GM21717 (cell line): ENCODE data around the gene PIAS3.
A peak's percentile ranks its signal among the peaks of the same experiment; 100 is the strongest.
"Not testable (repeated sequence)": the region's sequence is repeated elsewhere in the genome, so short reads cannot be mapped to it uniquely, and the experiment has no call there.

Source experiments
- ATAC-seq: cut with Tn5 transposase; IDR thresholded peaks from one replicate; pipeline ENCODE4 v1.9.1; 2021; ENCODE audit warnings: mild to moderate bottlenecking, moderate library complexity; ENCODE audit not compliant: unreplicated experiment

The PIAS3 gene

GRCh38 chr1:145877923-145878486 lies 19.1 kb upstream of the PIAS3 start:
- no peak for ATAC-seq

DNA sequence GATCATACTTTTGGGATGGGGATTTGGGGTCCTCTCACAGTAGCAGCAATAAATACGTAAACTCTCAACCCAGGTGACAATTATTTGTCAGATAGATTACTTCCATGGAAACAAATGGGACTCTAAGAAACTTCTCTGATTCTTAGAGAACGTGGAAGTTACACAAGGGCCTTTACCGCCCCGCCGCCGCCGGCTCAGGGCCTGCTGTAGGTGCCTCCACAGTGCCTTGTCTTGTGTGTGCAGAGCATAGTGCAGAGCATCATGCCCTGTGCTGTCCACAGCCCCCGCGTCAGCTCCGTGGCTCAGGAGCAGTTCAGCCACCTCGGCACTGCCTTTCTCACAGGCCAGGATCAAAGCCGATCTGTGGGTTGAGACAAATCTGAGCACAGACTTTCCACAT lies 15.8 kb upstream of the PIAS3 start:
- no peak for ATAC-seq

DNA sequence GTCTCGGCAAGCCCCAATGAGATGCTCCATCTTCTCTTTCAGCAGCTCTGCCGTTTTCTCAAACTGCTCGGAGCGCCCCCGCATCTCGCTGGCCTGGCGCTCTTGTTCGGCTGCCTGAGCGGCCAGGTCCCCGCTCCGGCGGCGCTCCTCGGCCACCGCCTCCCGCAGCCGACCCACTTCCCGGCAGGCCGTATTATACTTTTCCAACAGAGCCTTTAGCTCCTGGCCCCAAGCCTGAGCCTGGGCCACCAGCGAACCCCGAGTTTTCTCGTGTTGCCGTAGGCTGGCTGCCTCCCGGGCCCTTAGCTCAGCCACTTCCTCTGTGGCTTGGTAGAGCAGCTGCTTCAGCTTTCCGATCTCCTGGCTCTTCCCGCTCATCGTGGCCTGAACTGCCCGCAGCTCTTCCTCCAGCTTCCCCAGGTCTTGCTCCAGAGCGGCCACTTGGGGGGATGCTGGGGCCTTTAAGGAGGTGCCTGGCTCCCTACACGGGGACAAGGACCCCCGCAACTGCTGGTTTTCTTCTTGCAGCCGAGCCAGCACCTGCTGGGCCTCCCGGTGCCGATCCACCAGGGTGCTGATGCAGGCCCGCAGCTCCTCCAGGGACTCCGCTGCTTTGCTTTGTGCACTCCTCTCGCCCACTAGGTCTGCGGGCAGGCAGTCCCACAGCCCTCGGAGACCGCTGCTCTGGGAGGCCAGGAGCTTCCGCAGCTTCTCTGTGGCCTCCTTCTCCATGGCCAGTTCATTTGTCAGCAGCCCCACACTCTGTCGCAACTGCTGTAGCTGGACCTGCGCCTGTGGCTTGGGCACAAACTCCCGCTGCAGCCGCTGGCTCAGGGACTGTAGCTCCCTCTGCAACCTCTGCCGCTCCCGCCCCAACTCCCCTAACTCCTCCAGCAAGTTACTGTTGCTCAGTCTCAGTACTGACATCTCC lies 13.4 kb upstream of the PIAS3 start:
- no peak for ATAC-seq

GRCh38 chr1:145868232-145868631 lies 9.4 kb upstream of the PIAS3 start:
- no peak for ATAC-seq

DNA sequence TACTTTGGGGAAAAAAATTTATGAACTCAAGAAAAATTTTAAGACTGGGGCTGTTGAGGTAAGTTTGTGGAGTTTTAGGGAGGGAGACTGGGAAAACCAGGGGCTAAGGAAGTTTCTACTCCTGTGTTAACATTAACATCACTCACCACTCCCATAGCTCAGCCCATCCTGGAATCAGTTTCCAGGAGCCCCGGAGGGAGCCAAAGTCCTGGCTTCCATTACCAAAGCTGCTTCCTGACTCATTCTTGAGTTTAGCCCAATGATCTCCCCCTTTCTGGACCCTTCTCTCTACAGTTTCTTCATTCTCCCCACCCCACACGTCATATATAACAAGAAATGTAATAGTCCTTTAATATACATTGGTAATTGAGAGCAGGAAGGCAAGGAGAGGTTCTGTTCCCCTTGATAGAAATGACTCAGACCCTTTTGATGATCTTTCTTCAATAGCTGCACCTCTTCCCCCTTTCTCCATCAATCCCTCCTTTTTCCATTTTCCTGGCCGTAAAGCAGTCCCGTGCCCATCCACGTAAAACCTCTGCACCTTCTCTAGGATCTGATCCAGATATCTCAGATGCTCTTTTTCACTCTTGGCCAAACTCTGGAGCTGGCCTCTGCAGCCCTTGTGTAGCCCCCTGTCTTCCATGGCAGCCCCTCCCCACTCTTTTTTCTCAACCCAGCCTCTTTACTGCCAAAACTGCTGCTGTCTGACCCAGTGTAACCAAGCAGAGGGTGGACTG lies 4.6 kb upstream of the PIAS3 start:
- ATAC-seq = no peak

GRCh38 chr1:145859491-145860023 lies 676 bp upstream of the PIAS3 start:
- peak; percentile 66 for ATAC-seq

DNA sequence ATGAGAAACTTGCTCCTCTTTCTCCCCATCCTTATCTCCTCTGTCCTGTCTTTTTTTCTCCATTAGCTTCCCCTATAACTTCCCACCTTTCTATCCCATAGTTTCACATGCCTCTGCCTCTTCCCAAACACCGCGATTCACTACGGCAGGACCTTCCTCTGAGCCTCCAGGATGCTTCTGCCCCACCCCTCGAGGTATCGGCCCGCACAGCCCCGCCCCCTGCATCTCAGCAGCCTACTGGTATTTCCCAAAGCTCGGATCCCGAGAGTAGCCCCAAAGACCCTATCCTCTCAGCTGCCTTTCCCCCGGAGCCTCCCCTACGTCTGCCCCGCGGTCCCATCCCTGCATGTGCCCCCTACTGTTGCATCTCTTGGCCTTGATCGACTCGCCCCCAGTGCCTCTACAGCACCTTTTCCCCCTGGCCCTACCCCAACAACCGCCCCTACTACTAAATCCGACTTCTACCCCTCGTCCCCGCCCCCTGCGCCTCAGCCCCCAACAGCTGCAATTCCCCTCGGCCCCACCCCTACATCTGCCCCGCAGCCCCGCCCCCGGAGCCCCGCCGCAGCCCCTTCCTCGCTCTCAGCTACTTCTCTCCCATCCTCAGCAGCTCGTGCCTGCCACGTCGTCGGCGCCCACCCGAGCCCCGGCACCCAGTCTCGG lies 512 bp downstream of the PIAS3 start:
- peak; percentile 13 for ATAC-seq

DNA sequence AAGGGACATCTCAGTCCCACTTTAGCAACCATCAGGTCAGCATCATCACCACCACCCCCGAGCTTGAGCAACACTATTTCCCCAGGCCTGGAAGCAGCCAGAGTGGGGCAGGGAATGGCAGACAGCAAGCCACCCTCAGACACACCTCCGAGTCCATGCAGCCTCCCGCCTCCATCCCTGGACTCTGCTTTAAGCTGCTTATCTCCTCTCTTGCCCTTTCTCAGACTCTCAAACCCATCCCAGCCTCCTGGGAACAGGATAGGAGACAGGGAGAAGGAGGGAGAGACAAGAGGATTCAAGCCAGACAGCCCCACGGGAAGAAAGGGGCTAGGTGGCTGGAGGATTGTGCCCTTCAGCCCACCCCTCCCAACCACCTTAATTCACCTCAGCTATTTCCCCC lies 1.7 kb downstream of the PIAS3 start:
- ATAC-seq = no peak

- ATAC-seq = no peak
Observed at GRCh38 chr1:145855426-145855948, 3.4 kb downstream of the PIAS3 start.

DNA sequence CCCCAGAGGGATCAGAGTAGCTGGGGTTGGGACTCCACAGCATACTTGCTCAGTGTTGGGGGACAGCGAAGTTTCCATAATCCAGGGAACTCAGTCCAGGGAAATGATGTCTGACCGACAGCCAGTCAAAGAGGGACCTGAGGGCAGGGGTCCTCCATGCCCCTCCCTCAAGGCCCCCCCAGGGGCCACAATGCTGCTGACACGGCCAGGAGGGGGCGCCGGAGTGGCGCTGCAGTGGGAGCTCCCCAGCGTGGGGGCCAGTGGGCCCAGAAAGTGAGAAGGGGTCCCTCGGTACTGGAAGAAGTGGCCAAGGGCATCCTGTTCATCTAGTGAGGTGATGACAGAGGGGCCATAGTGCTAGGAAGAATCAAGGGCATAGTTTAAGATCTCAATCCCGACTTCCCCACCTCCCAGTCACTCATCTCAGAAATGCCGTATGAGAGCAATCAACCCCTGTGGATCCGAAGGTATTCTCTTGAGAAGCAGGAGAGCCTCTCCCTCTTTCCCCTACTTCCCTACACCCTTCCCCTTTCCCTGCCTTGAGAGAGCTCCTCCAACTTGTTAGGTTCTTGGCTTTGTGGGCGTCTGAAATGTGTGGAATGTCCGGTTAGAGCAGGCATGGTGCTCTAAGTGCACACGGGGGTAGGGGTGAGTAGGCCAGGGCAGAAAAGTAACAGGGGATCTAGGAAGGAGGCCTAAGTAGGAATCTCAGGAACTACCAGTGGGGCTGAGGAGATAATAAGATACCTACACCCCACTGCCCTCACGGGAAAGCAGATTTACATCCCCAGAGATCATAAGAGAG lies 9.3 kb downstream of the PIAS3 start:
- ATAC-seq = no peak

DNA sequence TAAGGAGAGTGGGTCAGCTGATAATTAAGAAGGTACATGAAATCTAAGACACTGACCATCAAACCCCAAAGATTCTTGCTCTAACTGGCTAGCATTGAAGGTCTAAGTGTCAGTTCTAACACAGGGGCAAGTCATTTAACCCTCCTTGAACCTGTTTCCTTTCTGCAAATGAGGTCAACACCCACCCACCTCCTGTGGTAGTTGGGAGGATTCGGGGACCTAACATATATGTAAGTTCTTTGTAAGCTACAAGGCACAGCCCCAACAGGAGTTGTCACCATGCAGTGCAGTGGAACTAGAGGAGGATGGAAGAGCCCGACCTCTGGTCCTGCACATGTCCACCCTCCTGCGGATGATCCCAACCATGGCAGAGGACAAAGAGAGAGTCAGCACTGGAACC lies 11.1 kb downstream of the PIAS3 start:
- no peak for ATAC-seq

GRCh38 chr1:145846201-145846612 lies 12.7 kb downstream of the PIAS3 start:
- peak; percentile 26 for ATAC-seq

DNA sequence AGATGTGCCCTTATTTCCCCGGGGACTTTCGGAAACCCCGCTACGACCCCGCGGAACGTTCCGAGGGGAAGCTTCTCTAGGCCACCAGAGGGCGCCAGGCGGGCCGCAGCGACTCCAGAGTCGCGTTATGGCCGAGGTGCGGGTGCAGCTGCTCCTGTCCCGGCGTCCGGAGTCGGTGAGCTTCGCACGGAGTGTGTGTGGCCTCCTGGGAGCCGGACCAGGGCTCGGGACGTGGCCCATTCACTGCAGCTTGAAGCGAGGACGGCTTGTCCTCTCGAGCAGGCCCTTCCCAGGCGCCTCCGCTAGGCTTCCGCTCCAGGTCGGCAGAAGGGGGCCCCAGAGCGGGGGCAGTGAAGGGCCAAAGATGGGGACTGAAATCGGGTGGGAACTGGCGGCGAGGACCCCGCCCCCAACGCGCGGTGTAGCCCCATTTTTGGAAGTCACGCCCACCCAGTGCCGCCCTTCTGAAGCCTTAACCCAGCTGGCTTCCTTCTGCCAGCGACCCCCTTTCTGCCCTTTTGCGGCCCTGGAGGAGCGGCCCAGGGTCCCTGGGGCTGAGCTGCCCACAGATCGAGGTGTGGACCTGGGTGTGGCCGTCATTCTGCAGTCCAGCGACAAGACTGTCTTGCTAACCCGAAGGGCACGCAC lies 13.2 kb downstream of the PIAS3 start, which contains the start of gene NUDT17:
Gene NUDT17, plus strand, starts transcription at position 117 of the 648 bp plus-strand sequence. Its CDS starts 11 bp downstream, at position 128.
- peak; percentile 56 for ATAC-seq

DNA sequence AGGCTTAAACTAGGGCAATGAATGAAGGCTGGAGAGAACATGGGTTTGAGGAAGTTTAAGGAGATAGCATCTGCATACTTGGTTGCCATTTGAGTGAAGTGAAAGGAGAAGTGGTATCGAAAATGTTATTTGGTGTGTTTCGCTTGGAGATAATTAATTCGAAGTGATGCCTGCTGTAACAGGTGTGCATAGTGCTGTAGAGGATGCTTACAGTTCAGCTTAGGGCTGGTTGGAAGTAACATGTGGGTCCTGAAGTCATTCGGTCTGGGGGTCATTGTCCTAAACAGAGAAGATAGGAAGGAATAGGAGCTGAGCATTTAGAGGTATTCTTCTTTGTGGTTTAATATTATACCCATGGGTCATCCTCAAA lies 13.8 kb downstream of the PIAS3 start:
- peak; percentile 55 for ATAC-seq

DNA sequence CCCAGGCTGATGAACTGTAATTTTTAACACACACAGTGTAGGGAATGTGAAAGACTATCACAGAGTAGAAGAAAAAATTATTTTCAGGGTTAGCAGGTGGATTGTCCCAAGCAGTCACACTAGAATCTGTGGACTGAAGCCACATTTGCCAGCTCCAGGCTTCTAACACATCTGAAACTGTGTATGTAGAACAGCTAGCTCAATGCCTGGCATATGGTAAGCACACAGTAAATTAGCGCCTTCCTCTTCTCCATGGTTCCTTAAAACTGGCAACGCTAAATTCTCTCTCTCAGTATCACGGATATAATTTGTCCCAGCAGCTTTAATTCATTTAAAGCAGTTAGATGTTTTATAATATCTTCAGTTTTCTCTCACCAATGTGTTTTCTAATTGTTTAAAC lies 15.8 kb downstream of the PIAS3 start:
- ATAC-seq = no peak

- no peak for ATAC-seq
Observed at GRCh38 chr1:145837656-145838055, 21.2 kb downstream of the PIAS3 start.

- not testable (repeated sequence) for ATAC-seq
Observed at GRCh38 chr1:145830810-145831209, 28.1 kb downstream of the PIAS3 start.

DNA sequence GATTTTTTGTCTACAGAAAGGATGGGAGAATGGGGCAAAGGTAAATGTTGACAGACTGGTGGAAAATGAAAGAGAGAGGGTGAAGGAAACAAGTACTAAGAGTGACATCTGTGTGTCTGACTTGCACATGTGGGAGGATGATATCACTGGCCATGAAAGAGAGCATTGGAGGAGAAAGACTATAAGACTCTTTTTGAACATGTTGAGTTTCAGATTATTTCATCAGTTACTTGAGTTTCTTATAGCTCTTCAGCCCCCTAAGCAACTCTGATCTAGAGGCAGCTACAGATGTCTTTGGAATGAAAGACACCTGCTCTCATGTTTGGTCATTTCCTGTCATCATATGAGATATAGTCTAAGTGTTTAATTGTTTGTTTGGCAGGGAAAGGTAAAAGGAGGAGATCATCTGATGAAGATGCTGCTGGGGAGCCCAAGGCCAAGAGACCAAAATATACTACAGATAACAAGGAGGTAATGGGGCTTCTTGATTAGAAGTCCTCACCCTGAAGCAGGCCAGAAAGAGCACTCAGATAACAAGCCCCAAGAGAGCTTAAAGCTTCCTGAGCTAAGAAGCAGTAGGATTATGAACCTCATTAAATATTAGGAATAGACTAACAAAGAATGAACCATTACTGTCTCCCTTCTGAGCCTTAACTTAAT lies 30.4 kb downstream of the PIAS3 start:
- ATAC-seq = no peak

GRCh38 chr1:145827966-145828365 lies 30.9 kb downstream of the PIAS3 start:
- no peak for ATAC-seq
